HG03432 (cell line): ENCODE results near the gene MED31.
"Not testable (repeated sequence)": the region's sequence is repeated elsewhere in the genome, so short reads cannot be mapped to it uniquely, and the experiment has no call there.

Source experiments
- ATAC-seq: cut with Tn5 transposase; IDR thresholded peaks from one replicate; pipeline ENCODE4 v1.9.1; 2021; ENCODE audit warnings: mild to moderate bottlenecking, moderate library complexity; ENCODE audit not compliant: unreplicated experiment

The MED31 gene

GRCh38 chr17:6632530-6632929 lies 18.9 kb downstream of the MED31 start:
- ATAC-seq, result no peak

- ATAC-seq, result no peak
These were observed 21.0 kb downstream of the MED31 start for GRCh38 chr17:6630390-6630789.

- ATAC-seq, result no peak
These were observed 24.4 kb downstream of the MED31 start for GRCh38 chr17:6627019-6627418.

- ATAC-seq, result no peak
These were observed 24.8 kb downstream of the MED31 start for GRCh38 chr17:6626616-6627015.

GRCh38 chr17:6623941-6624340 lies 27.5 kb downstream of the MED31 start:
- ATAC-seq, result no peak

- no peak for ATAC-seq
These were observed 40.2 kb downstream of the MED31 start for GRCh38 chr17:6611231-6611630.

- no peak for ATAC-seq
These were observed 41.4 kb downstream of the MED31 start for GRCh38 chr17:6610011-6610410.

GRCh38 chr17:6608321-6608720 lies 43.1 kb downstream of the MED31 start:
- no peak for ATAC-seq

GRCh38 chr17:6605142-6605541 lies 46.3 kb downstream of the MED31 start:
- no peak for ATAC-seq

GRCh38 chr17:6603744-6604325 lies 47.6 kb downstream of the MED31 start:
- no peak for ATAC-seq

- no peak for ATAC-seq
These were observed 49.3 kb downstream of the MED31 start for GRCh38 chr17:6602141-6602540.

GRCh38 chr17:6599364-6599763 lies 52.0 kb downstream of the MED31 start:
- no peak for ATAC-seq

- no peak for ATAC-seq
These were observed 53.7 kb downstream of the MED31 start for GRCh38 chr17:6597727-6598126.

GRCh38 chr17:6596941-6597340 lies 54.5 kb downstream of the MED31 start:
- ATAC-seq, result no peak

- ATAC-seq, result no peak
These were observed 54.9 kb downstream of the MED31 start for GRCh38 chr17:6596511-6596910.

GRCh38 chr17:6596081-6596480 lies 55.3 kb downstream of the MED31 start:
- ATAC-seq, result no peak

- not testable (repeated sequence) for ATAC-seq
These were observed 58.0 kb downstream of the MED31 start for GRCh38 chr17:6593371-6593770.
